ENCODE data around the gene VWCE. TPM values are rescaled to one million over a fixed set of nuclear protein-coding genes. Genes with fewer than 3 reads are reported as not detected.

The VWCE gene
- total RNA-seq, 6 donors from 2014 or later = 0.40 to 10.5 (median 0.79) TPM

DNA sequence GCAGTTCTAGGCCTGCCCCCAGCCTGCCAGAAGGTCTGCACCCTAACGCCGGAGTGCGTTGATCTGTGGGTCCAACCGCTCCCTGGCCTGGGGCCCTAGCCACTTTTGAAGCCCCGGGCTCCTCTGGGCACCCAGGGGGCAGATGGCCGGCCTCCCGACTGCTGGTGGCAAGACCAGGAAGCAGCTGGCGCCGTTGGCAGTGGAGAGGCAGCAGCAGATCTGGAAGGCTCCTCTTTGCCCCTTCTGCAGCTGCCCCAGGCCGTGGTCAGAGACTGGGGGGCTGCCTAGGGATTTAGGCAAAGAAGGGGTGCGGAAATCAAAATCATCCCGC, 445 bp upstream of the VWCE start:
- no peaks in the 10 kb centered on the region for H3K9me3 ChIP-seq
- 48 to 88% methylated on average over 2 to 12 of the region's 12 CpGs for WGBS, 2 donors
- ATAC-seq (ENCODE audit: low FRiP score in 2 of 2) = no peak
- H3K27me3 ChIP-seq = peaks cover 0 to 18% (median 7%) of the 10 kb centered on the region in 4 donors
- no peak overlapping the region for H3K27ac ChIP-seq
- peak overlapping the region in 3 of 4 donors; percentile 46 to 58 (median 54) for H3K4me3 ChIP-seq
- H3K36me3 ChIP-seq = peaks cover 6 to 28% (median 16%) of the 10 kb centered on the region in 4 donors
- DNase-seq = no peak
- H3K4me1 ChIP-seq = peaks cover 20 to 23% (median 21%) of the 10 kb centered on the region in 4 donors
- no peak for TF ChIP-seq POLR2A (IDR thresholded peaks at IDR 0.05)
- no peak for TF ChIP-seq POLR2AphosphoS5 (IDR thresholded peaks at IDR 0.05)
- TF ChIP-seq, protein P1, sequence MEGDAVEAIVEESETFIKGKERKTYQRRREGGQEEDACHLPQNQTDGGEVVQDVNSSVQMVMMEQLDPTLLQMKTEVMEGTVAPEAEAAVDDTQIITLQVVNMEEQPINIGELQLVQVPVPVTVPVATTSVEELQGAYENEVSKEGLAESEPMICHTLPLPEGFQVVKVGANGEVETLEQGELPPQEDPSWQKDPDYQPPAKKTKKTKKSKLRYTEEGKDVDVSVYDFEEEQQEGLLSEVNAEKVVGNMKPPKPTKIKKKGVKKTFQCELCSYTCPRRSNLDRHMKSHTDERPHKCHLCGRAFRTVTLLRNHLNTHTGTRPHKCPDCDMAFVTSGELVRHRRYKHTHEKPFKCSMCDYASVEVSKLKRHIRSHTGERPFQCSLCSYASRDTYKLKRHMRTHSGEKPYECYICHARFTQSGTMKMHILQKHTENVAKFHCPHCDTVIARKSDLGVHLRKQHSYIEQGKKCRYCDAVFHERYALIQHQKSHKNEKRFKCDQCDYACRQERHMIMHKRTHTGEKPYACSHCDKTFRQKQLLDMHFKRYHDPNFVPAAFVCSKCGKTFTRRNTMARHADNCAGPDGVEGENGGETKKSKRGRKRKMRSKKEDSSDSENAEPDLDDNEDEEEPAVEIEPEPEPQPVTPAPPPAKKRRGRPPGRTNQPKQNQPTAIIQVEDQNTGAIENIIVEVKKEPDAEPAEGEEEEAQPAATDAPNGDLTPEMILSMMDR (IDR thresholded peaks at IDR 0.05) = no peak
- TF ChIP-seq EP300 (IDR thresholded peaks at IDR 0.05) = no peak

DNA sequence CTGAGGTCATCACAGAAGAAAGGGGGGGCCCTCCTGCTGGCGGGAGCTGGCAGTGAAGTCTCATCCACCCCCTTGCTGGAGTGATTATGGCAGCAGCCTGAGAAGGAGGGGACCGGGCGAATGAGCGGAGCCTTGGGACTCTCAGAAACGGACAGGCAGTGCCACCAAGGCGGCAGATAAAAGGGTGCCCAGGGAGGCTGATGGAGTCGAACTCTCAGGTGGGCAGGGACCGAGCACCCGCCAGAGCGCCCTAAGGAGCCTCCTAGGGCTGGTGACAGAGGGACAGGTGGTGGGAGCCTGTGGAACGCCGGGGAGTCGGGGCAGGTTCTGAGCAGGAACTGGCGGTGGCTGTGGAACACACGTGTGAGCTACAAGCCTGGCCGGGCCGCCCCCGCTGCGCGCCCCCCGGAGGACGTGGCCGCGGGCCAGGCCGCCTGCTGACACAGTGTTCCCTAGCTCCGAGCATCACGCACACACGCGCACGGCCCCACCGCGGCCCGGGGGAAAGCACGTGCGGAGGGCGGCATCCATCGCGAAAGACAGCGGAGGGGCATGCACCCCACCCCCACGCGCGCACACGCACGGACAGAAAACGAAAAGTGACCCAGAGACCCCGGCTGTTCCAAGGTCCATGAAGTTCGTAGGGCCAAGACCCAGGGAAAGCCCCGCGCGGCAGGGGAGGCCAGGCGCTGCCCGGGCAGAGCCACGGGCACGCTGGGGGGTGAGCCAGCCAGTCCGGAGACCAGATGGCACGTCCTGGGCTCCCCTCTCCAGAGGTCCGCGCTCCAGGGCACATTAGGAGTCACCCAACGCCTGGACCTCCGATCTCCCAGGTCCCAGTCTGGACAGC, 1.0 kb downstream of the VWCE start:
- H3K4me3 ChIP-seq = peak overlapping the region; percentile 15 to 58 (median 50)
- H3K9me3 ChIP-seq = no peaks in the 10 kb centered on the region
- H3K4me1 ChIP-seq = peaks cover 20 to 23% (median 21%) of the 10 kb centered on the region in 4 donors
- TF ChIP-seq POLR2A (IDR thresholded peaks at IDR 0.05) (no peak), POLR2AphosphoS5 (IDR thresholded peaks at IDR 0.05) (no peak), EP300 (IDR thresholded peaks at IDR 0.05) (no peak)
- TF ChIP-seq, protein P1 (IDR thresholded peaks at IDR 0.05) = no peak
- WGBS, 2 donors = 4% methylated on average over 21 to 34 of the region's 60 CpGs
- ATAC-seq (ENCODE audit: low FRiP score in 2 of 2) (peak; percentile 41 to 60), DNase-seq (peak in 1 of 2 donors; percentile 92)
- H3K27ac ChIP-seq = no peak overlapping the region
- peaks cover 0 to 13% (median 3%) of the 10 kb centered on the region in 4 donors for H3K36me3 ChIP-seq
- H3K27me3 ChIP-seq = peaks cover 0 to 18% (median 7%) of the 10 kb centered on the region in 4 donors

DNA sequence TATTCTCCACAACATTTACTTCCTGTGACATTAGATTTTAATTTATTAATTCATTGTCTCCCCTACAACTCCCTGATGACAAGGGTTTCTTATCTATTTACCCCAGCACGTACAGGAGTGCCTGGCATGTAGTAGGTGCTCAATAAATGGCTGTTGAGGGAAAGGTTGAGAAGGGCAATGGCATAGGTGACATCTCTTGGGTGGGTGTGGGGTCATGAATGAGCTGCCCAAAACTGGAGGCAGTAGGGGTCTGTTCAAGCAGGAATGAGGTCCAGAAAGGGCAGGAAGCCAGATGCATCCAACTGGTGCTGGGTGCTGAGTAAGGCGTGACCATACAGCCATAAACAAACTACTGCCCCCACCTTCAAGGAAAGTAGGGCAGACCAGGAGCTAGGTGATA, 2.8 kb downstream of the VWCE start:
- no peak for DNase-seq
- no peak for ATAC-seq (ENCODE audit: low FRiP score in 2 of 2)
- H3K4me3 ChIP-seq = no peak overlapping the region

DNA sequence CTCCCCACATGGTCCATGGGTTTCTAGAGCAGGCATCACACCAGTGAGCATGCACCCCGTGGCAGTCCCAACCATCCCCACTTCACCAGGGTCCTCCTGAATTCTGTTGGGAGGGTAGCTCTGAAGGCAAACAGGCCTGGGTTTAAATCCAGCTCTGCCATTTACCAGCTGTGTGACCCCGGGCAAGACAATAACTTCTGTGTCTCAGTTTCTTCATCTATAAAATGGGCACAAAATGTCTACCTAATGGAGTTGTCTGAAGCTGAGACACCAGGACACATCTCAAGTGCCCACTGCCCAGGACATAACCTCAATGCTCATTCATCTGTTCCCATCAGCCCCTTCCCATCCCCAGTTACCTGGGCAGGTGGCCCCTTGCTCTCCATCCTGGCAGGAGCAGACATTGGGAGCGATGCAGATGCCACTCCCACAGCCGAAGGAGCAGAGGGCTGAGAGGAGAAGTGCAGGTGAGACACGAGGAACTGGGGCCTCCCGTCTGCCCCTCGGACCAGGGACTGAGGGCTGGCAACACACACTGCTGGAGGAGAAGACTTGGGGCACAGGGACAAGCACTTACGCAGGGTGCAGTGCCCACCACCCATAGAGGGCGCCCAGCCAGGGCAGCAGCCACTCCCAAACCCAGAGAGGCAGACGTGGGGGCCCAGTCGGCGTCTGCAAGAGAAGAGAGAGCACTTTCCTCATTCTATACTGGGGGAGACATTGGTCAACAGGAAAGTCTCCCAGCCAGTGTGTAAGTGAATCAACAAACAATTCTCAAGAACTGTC, 4.0 kb downstream of the VWCE start:
- TF ChIP-seq EP300 (IDR thresholded peaks at IDR 0.05) (no peak), POLR2A (IDR thresholded peaks at IDR 0.05) (no peak), POLR2AphosphoS5 (IDR thresholded peaks at IDR 0.05) (no peak)
- TF ChIP-seq, protein P1 (IDR thresholded peaks at IDR 0.05) = no peak
- Histone ChIP-seq H3K9me3 (no peaks in the 10 kb centered on the region), H3K36me3 (no peaks in the 10 kb centered on the region), H3K27ac (no peak overlapping the region), H3K27me3 (peaks cover 0 to 18% (median 7%) of the 10 kb centered on the region in 4 donors), H3K4me3 (no peak overlapping the region), H3K4me1 (peaks cover 20 to 23% (median 21%) of the 10 kb centered on the region in 4 donors)
- ATAC-seq (ENCODE audit: low FRiP score in 2 of 2) = no peak
- WGBS, 2 donors = 79 to 85% methylated on average over 12 of the region's 12 CpGs
- peak in 1 of 2 donors; percentile 69 for DNase-seq

More for the DNA sequence above, 2.8 kb downstream of the VWCE start:
- peaks cover 0 to 18% (median 7%) of the 10 kb centered on the region in 4 donors for H3K27me3 ChIP-seq
- H3K27ac ChIP-seq = no peak overlapping the region
- peaks cover 20 to 23% (median 21%) of the 10 kb centered on the region in 4 donors for H3K4me1 ChIP-seq
- no peaks in the 10 kb centered on the region for H3K9me3 ChIP-seq
- peaks cover 0 to 2% (median 0%) of the 10 kb centered on the region in 4 donors for H3K36me3 ChIP-seq
- no peak for TF ChIP-seq POLR2AphosphoS5 (IDR thresholded peaks at IDR 0.05)
- TF ChIP-seq EP300 (IDR thresholded peaks at IDR 0.05) = no peak
- no peak for TF ChIP-seq POLR2A (IDR thresholded peaks at IDR 0.05)
- TF ChIP-seq, protein P1 (IDR thresholded peaks at IDR 0.05) = no peak
- 84 to 94% methylated on average over 2 of the region's 2 CpGs for WGBS, 2 donors

Data from upper lobe of left lung (tissue), 6 donors.